HepG2 (cell line): ENCODE results near the gene PDCD11. TPM values are rescaled to one million over a fixed set of nuclear protein-coding genes. Genes with fewer than 3 reads are reported as not detected.

Experiments
- ATAC-seq: fragments of 200-7000 bp; cut with Tn5 transposase; 3 replicates; pipeline ENCODE4 v1.9.1; 2020; ENCODE audit warnings: mild to moderate bottlenecking, moderate library complexity
- BruUV-seq: library from RNA; stranded (reverse); fragments of 400-500 nt; replicated peaks from 2 replicates; lab custom pipeline; 2021; lab: Mats Ljungman, UMichigan
- CTCF ChIA-PET: fragments of 300-600 bp; formaldehyde crosslinking; extraction: SDS; loops from one replicate; lab custom pipeline; 2021; ENCODE audit warnings: low total read pairs, inconsistent platforms, low intra/inter-chr PET ratio; lab: Yijun Ruan, JAX
- POLR2A ChIA-PET: fragments of 350-600 bp; sonication (Branson Sonifier 250); formaldehyde crosslinking; loops from one replicate; lab custom pipeline; 2020; ENCODE audit warnings: antibody characterized with exemption, inconsistent platforms; lab: Yijun Ruan, JAX
- DNase-seq: peaks from one replicate; pipeline ENCODE4 v3.0.0-alpha.2; 2015; ENCODE audit warnings: low spot score
- FAIRE-seq: peaks from 3 replicates; lab custom pipeline; 2011; peaks lifted over from hg19 to GRCh38; lab: Jason Lieb, UNC
- H2AFZ ChIP-seq: one replicate; pipeline ENCODE4 v1.6.1; 2011; ENCODE audit warnings: low read length, inconsistent platforms
- H3K27ac ChIP-seq: fragments of 300-600 bp; 3 replicates; pipeline ENCODE4 v1.8.0; 2011; ENCODE audit warnings: mixed run types, mild to moderate bottlenecking, mixed read lengths, low read length, inconsistent platforms; ENCODE audit not compliant: insufficient read depth; ENCODE audit errors: extremely low read length
- H3K27me3 ChIP-seq, 2 experiments: fragments of 200-600 bp in 1 of 2; 2 replicates in 1 of 2; 3 replicates in 1 of 2; pipeline versions ENCODE4 v1.6.0 to v1.8.0; 2011; ENCODE audit warnings: low read length in 2 of 2, mild to moderate bottlenecking in 2 of 2, moderate library complexity in 2 of 2, inconsistent platforms in 1 of 2; ENCODE audit not compliant: insufficient read depth in 2 of 2, control insufficient read depth in 1 of 2
- H3K36me3 ChIP-seq, 2 experiments: fragments of 200-600 bp in 1 of 2; replicated peaks in 1 of 2; 2 replicates in 1 of 2; 3 replicates in 1 of 2; pipeline versions ENCODE4 v1.5.1 to v1.8.0; 2011; ENCODE audit warnings: low read length in 2 of 2, inconsistent platforms in 1 of 2; ENCODE audit not compliant: insufficient read depth in 2 of 2, control insufficient read depth in 1 of 2
- H3K4me1 ChIP-seq: 2 replicates; pipeline ENCODE4 v1.5.1; 2012; ENCODE audit warnings: low read length, inconsistent platforms; ENCODE audit not compliant: insufficient read depth
- H3K4me2 ChIP-seq: 2 replicates; pipeline ENCODE4 v1.6.0; 2011; ENCODE audit warnings: low read depth, low read length, inconsistent platforms
- H3K4me3 ChIP-seq, 3 experiments: fragments of 200-600 bp in 1 of 3; sonication (generic), shearing (Covaris generic) in 1 of 3; replicated peaks in 1 of 3; 2 replicates each; pipeline ENCODE4 v1.5.1; 2011 to 2016; ENCODE audit warnings: low read length in 3 of 3, inconsistent platforms in 2 of 3, low read depth in 2 of 3, mild to moderate bottlenecking in 2 of 3, control low read depth in 1 of 3, mixed read lengths in 1 of 3; ENCODE audit not compliant: insufficient read depth in 1 of 3
- H3K79me2 ChIP-seq: one replicate; pipeline ENCODE4 v1.6.1; 2011; ENCODE audit warnings: low read length, inconsistent platforms; ENCODE audit not compliant: insufficient read depth
- H3K9ac ChIP-seq: 2 replicates; pipeline ENCODE4 v1.6.0; 2011; ENCODE audit warnings: mild to moderate bottlenecking, low read depth, low read length, inconsistent platforms; ENCODE audit not compliant: insufficient read depth
- H3K9me3 ChIP-seq: 2 replicates; pipeline ENCODE4 v1.5.1; 2012; ENCODE audit warnings: mild to moderate bottlenecking, low read length
- H4K20me1 ChIP-seq: 2 replicates; pipeline ENCODE4 v1.6.0; 2011; ENCODE audit warnings: inconsistent platforms, mild to moderate bottlenecking, low read length, moderate library complexity; ENCODE audit not compliant: insufficient read depth
- FOSL2 ChIP-seq: sonication (generic); formaldehyde crosslinking; IDR thresholded peaks from 2 replicates; pipeline ENCODE4 v1.4.0; 2020; ENCODE audit warnings: missing genetic modification reagents
- GTF3A ChIP-seq: sonication (generic); formaldehyde crosslinking; conservative IDR thresholded peaks from 2 replicates; pipeline ENCODE4 v1.4.0; 2020; ENCODE audit warnings: mild to moderate bottlenecking, missing genetic modification reagents
- KDM4B ChIP-seq: sonication (generic); formaldehyde crosslinking; IDR thresholded peaks from 2 replicates; pipeline ENCODE4 v1.4.0; 2020; ENCODE audit warnings: missing genetic modification reagents
- PHF20 ChIP-seq: sonication (generic); formaldehyde crosslinking; IDR thresholded peaks from 2 replicates; pipeline ENCODE4 v1.5.0; 2020; ENCODE audit warnings: mild to moderate bottlenecking, missing genetic modification reagents
- RXRA ChIP-seq: sonication (generic); formaldehyde crosslinking; IDR thresholded peaks from 2 replicates; pipeline ENCODE4 v1.5.1; 2020; ENCODE audit warnings: missing genetic modification reagents
- SMARCC2 ChIP-seq: fragments of 450-650 bp; IDR thresholded peaks from 2 replicates; pipeline ENCODE4 v1.6.1; 2017; ENCODE audit warnings: antibody characterized with exemption, mild to moderate bottlenecking
- SP140L ChIP-seq: sonication (generic); formaldehyde crosslinking; IDR thresholded peaks from 2 replicates; pipeline ENCODE4 v1.4.0; 2020; ENCODE audit warnings: missing genetic modification reagents, borderline replicate concordance
- YY1 ChIP-seq: IDR thresholded peaks from 2 replicates; pipeline ENCODE4 v1.6.1; 2011; ENCODE audit warnings: low read length, low read depth, moderate library complexity, mild to moderate bottlenecking; ENCODE audit not compliant: insufficient read depth, insufficient replicate concordance
- ZMAT3 ChIP-seq: sonication (generic); formaldehyde crosslinking; conservative IDR thresholded peaks from 2 replicates; pipeline ENCODE4 v1.7.0; 2021; ENCODE audit warnings: missing genetic modification reagents
- ZNF136 ChIP-seq: sonication (generic); formaldehyde crosslinking; IDR thresholded peaks from 2 replicates; pipeline ENCODE4 v1.8.1; 2022; ENCODE audit warnings: low read depth, mild to moderate bottlenecking, moderate library complexity, missing genetic modification reagents
- ZNF569 ChIP-seq: sonication (generic); formaldehyde crosslinking; IDR thresholded peaks from 2 replicates; pipeline ENCODE4 v1.5.0; 2020; ENCODE audit warnings: mild to moderate bottlenecking, missing genetic modification reagents, moderate library complexity, borderline replicate concordance
- ZNF674 ChIP-seq: sonication (generic); formaldehyde crosslinking; IDR thresholded peaks from 2 replicates; pipeline ENCODE4 v1.5.0; 2020; ENCODE audit warnings: low read depth, mild to moderate bottlenecking, missing genetic modification reagents
- WGBS: methylation state at CpG from one replicate; pipeline ENCODE4 v1.1.6; 2017; ENCODE audit warnings: low lambda C conversion rate; 5-methylcytosine and 5-hydroxymethylcytosine counted together
- in situ Hi-C: cut with HindIII; loops from 2 replicates; pipeline ENCODE4 v1.10.0; 2017; ENCODE audit warnings: low pct_unique_long_range_greater_than_20kb; ENCODE audit not compliant: extremely low pct_ligation_motif_present
- intact Hi-C: fragments of 100-400 bp; cut with micrococcal nuclease; formaldehyde crosslinking; loops from one replicate; pipeline ENCODE4 v1.10.0; 2022; ENCODE audit not compliant: unreplicated experiment
- polyA plus RNA-seq, 8 experiments: library from polyadenylated mRNA; depleted of rRNA in 3 of 8; stranded (reverse) in 7 of 8; unstranded in 1 of 8; fragments of >200 nt; fragmentation: Illumina TruSeq in 4 of 8; extraction: Trizol in 4 of 8; gene quantifications; 2 replicates each; pipeline versions ENCODE4 v1.2.1 to v1.2.3, GENCODE V29; 2011 to 2016; ENCODE audit warnings: low read depth in 4 of 8, missing spikeins in 1 of 8, mixed read lengths in 1 of 8; ENCODE audit not compliant: insufficient read depth in 1 of 8
- total RNA-seq, 5 experiments: library from RNA; depleted of rRNA; stranded (reverse); fragments of >200 nt; fragmentation: Illumina TruSeq; extraction: Trizol; gene quantifications; 2 replicates each; pipeline ENCODE4 v1.2.3, GENCODE V29; 2016; ENCODE audit warnings: low read depth in 1 of 5
- TF ChIP-seq, protein P1 (sequence below): sonication (generic); formaldehyde crosslinking; IDR thresholded peaks from 2 replicates; pipeline ENCODE4 v1.8.1; 2022; ENCODE audit warnings: mild to moderate bottlenecking, missing genetic modification reagents

PDCD11 gene
- total and polyA plus RNA-seq, 2 of the 13 experiments (the other 11 are each of a cell fraction or from before 2014, with no cell fraction given): 12.8 to 52.8 TPM

DNA sequence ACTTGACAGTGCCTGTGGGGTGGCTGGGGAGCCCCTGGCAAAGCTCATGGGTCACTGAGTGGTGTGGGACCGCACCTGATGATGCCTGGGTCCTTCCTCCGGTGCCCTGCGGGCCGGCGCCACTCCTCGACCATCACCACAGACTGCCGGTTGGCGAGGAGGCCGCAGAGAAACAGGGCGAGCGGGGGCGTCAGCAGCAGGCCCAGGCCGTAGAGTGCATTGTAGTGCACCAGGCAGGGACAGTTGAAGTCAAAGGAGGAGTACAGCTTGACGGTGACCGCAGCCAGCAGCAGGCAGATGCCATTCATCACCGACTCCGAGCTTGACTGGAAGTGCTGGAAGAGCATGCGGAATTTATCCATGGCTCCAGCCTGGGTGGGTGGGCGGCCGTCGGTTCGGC, 82.2 kb downstream of the PDCD11 start:
- no peak for TF ChIP-seq GTF3A (CRISPR knock-in tag)
- TF ChIP-seq PHF20 (CRISPR knock-in tag): no peak
- no peak for TF ChIP-seq SP140L (CRISPR knock-in tag)
- TF ChIP-seq ZNF136 (CRISPR knock-in tag): no peak
- TF ChIP-seq YY1: no peak
- no peak for TF ChIP-seq RXRA (CRISPR knock-in tag)
- no peak for TF ChIP-seq ZNF674 (CRISPR knock-in tag)
- TF ChIP-seq ZNF569 (CRISPR knock-in tag): no peak
- no peak for TF ChIP-seq KDM4B (CRISPR knock-in tag)
- H3K4me2 ChIP-seq: no peak overlapping the region
- DNase-seq: no peak
- peaks cover 23% of the 10 kb centered on the region for H3K4me1 ChIP-seq
- H2AFZ ChIP-seq: no peak overlapping the region
- ChIA-PET POLR2A (no interaction called here), CTCF (no interaction called here)
- H3K4me3 ChIP-seq: no peak overlapping the region
- no peaks in the 10 kb centered on the region for H3K9me3 ChIP-seq
- H3K36me3 ChIP-seq: no peaks in the 10 kb centered on the region
- H3K79me2 ChIP-seq: no peaks in the 10 kb centered on the region
- in situ Hi-C loops: no loop called here
- FAIRE-seq: no peak
- no peak overlapping the region for H3K9ac ChIP-seq
- WGBS: 69% methylated on average over 17 of the region's 22 CpGs
- H3K27me3 ChIP-seq: peaks cover 4 to 21% of the 10 kb centered on the region in 2 experiments
- intact Hi-C loops: no loop called here
- H3K27ac ChIP-seq: no peak overlapping the region
- no peaks in the 10 kb centered on the region for H4K20me1 ChIP-seq
- BruUV-seq: no TSS peak
- ATAC-seq: no peak

DNA sequence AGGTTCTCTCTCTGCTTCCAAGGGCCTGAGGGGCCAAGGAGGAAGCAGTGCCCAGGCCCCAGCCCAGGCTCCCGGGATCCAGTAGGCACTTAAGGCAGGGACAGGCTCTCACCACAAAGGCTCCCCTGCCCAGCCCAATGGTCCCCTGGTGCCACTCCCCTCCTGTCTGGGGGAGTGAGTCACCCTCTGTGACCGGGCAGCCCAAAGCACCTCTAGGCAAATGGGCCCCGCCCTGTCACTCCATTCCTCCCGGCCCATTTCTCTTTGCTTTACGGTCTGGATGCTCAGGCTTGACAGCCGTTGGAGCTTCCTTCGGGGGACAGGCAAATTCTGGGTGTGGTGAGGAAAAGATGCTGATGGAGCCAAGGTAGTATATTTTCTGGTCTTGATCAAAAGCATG, 82.7 kb downstream of the PDCD11 start, which contains the start of gene CALHM3:
TSS of gene CALHM3 (minus strand) at position 106 of the 400 bp plus-strand sequence. CDS start 208 bp downstream, outside the sequence.
- Histone ChIP-seq H3K4me1 (peaks cover 23% of the 10 kb centered on the region), H3K9me3 (no peaks in the 10 kb centered on the region), H3K9ac (no peak within 1 kb of the TSS), H3K4me3 (no peak within 1 kb of the TSS), H3K4me2 (no peak within 1 kb of the TSS), H4K20me1 (no peaks in the 10 kb centered on the region), H3K27me3 (peaks cover 4 to 21% of the 10 kb centered on the region in 2 experiments), H3K79me2 (no peaks in the 10 kb centered on the region), H2AFZ (no peak within 1 kb of the TSS), H3K36me3 (no peaks in the 10 kb centered on the region), H3K27ac (no peak within 1 kb of the TSS)
- ChIA-PET CTCF (no interaction called here), POLR2A (interaction anchor here (0.9 kb wide), 1 partner anchor 11 kb away, joined by 4 read pairs; no protein-coding TSS in a partner anchor)
- in situ Hi-C loops (no loop called here), intact Hi-C loops (no loop called here)
- ATAC-seq (0 out of 3 replicates have a peak, but pooled peaks have one; percentile 7), DNase-seq (no peak), FAIRE-seq (no peak)
- WGBS: 20% methylated on average over 7 of the region's 7 CpGs
- no TSS peak for BruUV-seq
- TF ChIP-seq FOSL2 (CRISPR knock-in tag) (peak; percentile 65), SMARCC2 (no peak), ZMAT3 (CRISPR knock-in tag) (no peak)
- TF ChIP-seq, protein P1, sequence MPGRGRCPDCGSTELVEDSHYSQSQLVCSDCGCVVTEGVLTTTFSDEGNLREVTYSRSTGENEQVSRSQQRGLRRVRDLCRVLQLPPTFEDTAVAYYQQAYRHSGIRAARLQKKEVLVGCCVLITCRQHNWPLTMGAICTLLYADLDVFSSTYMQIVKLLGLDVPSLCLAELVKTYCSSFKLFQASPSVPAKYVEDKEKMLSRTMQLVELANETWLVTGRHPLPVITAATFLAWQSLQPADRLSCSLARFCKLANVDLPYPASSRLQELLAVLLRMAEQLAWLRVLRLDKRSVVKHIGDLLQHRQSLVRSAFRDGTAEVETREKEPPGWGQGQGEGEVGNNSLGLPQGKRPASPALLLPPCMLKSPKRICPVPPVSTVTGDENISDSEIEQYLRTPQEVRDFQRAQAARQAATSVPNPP: no peak
